IPS-18a (cell line): ENCODE results near the gene CA10.

Source experiments
- H3K27ac ChIP-seq: one replicate; pipeline ENCODE4 v1.5.1; 2013; ENCODE audit warnings: low read length
- H3K27me3 ChIP-seq: one replicate; pipeline ENCODE4 v1.6.1; 2013; ENCODE audit warnings: mild to moderate bottlenecking, low read length; ENCODE audit not compliant: control insufficient read depth, insufficient read depth
- H3K36me3 ChIP-seq: one replicate; pipeline ENCODE4 v1.6.1; 2013; ENCODE audit warnings: low read depth, low read length; ENCODE audit not compliant: control insufficient read depth
- H3K4me1 ChIP-seq: one replicate; pipeline ENCODE4 v1.6.1; 2013; ENCODE audit warnings: low read depth, low read length; ENCODE audit not compliant: control insufficient read depth
- H3K4me3 ChIP-seq: one replicate; pipeline ENCODE4 v1.5.1; 2013; ENCODE audit warnings: low read length
- H3K9ac ChIP-seq: one replicate; pipeline ENCODE4 v1.6.1; 2013; ENCODE audit warnings: mild to moderate bottlenecking, low read length, moderate library complexity
- H3K9me3 ChIP-seq: one replicate; pipeline ENCODE4 v1.6.1; 2013; ENCODE audit warnings: low read depth, low read length; ENCODE audit not compliant: control insufficient read depth

Gene CA10

GRCh38 chr17:51706093-51706492 is 452.4 kb downstream of the CA10 start:
- no peak overlapping the region for H3K27ac ChIP-seq
- no peak overlapping the region for H3K4me3 ChIP-seq
- H3K9me3 ChIP-seq, result no peaks in the 10 kb centered on the region
- no peaks in the 10 kb centered on the region for H3K4me1 ChIP-seq
- H3K36me3 ChIP-seq, result no peaks in the 10 kb centered on the region
- H3K9ac ChIP-seq, result no peak overlapping the region
- H3K27me3 ChIP-seq, result no peaks in the 10 kb centered on the region

- Histone ChIP-seq H3K9ac (no peak overlapping the region), H3K27me3 (no peaks in the 10 kb centered on the region), H3K4me1 (no peaks in the 10 kb centered on the region), H3K27ac (no peak overlapping the region), H3K36me3 (no peaks in the 10 kb centered on the region), H3K9me3 (no peaks in the 10 kb centered on the region), H3K4me3 (no peak overlapping the region)
Observed at GRCh38 chr17:51703361-51704341, 454.9 kb downstream of the CA10 start.

GRCh38 chr17:51702963-51703360 is 455.6 kb downstream of the CA10 start:
- H3K9ac ChIP-seq, result no peak overlapping the region
- no peaks in the 10 kb centered on the region for H3K4me1 ChIP-seq
- H3K4me3 ChIP-seq, result no peak overlapping the region
- H3K36me3 ChIP-seq, result no peaks in the 10 kb centered on the region
- no peaks in the 10 kb centered on the region for H3K9me3 ChIP-seq
- no peaks in the 10 kb centered on the region for H3K27me3 ChIP-seq
- no peak overlapping the region for H3K27ac ChIP-seq

GRCh38 chr17:51701501-51701900 is 457.0 kb downstream of the CA10 start:
- no peaks in the 10 kb centered on the region for H3K4me1 ChIP-seq
- no peak overlapping the region for H3K9ac ChIP-seq
- H3K36me3 ChIP-seq, result no peaks in the 10 kb centered on the region
- no peaks in the 10 kb centered on the region for H3K9me3 ChIP-seq
- H3K27me3 ChIP-seq, result no peaks in the 10 kb centered on the region
- no peak overlapping the region for H3K27ac ChIP-seq
- no peak overlapping the region for H3K4me3 ChIP-seq

- H3K27me3 ChIP-seq, result no peaks in the 10 kb centered on the region
- no peaks in the 10 kb centered on the region for H3K9me3 ChIP-seq
- H3K4me1 ChIP-seq, result no peaks in the 10 kb centered on the region
- H3K27ac ChIP-seq, result no peak overlapping the region
- H3K36me3 ChIP-seq, result no peaks in the 10 kb centered on the region
- no peak overlapping the region for H3K4me3 ChIP-seq
- no peak overlapping the region for H3K9ac ChIP-seq
Observed at GRCh38 chr17:51700011-51700760, 458.3 kb downstream of the CA10 start.

- no peaks in the 10 kb centered on the region for H3K36me3 ChIP-seq
- no peak overlapping the region for H3K4me3 ChIP-seq
- H3K9me3 ChIP-seq, result no peaks in the 10 kb centered on the region
- no peak overlapping the region for H3K9ac ChIP-seq
- H3K27me3 ChIP-seq, result no peaks in the 10 kb centered on the region
- H3K27ac ChIP-seq, result no peak overlapping the region
- no peaks in the 10 kb centered on the region for H3K4me1 ChIP-seq
Observed at GRCh38 chr17:51699303-51699702, 459.2 kb downstream of the CA10 start.

- H3K9me3 ChIP-seq, result no peaks in the 10 kb centered on the region
- H3K27me3 ChIP-seq, result no peaks in the 10 kb centered on the region
- no peaks in the 10 kb centered on the region for H3K4me1 ChIP-seq
- H3K9ac ChIP-seq, result no peak overlapping the region
- no peak overlapping the region for H3K4me3 ChIP-seq
- no peaks in the 10 kb centered on the region for H3K36me3 ChIP-seq
- no peak overlapping the region for H3K27ac ChIP-seq
Observed at GRCh38 chr17:51692917-51693316, 465.6 kb downstream of the CA10 start.

- Histone ChIP-seq H3K4me3 (no peak overlapping the region), H3K36me3 (no peaks in the 10 kb centered on the region), H3K27me3 (no peaks in the 10 kb centered on the region), H3K4me1 (peaks cover 11% of the 10 kb centered on the region), H3K9me3 (no peaks in the 10 kb centered on the region), H3K9ac (no peak overlapping the region), H3K27ac (no peak overlapping the region)
Observed at GRCh38 chr17:51687887-51688286, 470.6 kb downstream of the CA10 start.

GRCh38 chr17:51685287-51685909 is 473.1 kb downstream of the CA10 start:
- Histone ChIP-seq H3K36me3 (no peaks in the 10 kb centered on the region), H3K9me3 (no peaks in the 10 kb centered on the region), H3K9ac (no peak overlapping the region), H3K27ac (no peak overlapping the region), H3K4me3 (no peak overlapping the region), H3K4me1 (peaks cover 11% of the 10 kb centered on the region), H3K27me3 (no peaks in the 10 kb centered on the region)

- Histone ChIP-seq H3K4me1 (peaks cover 11% of the 10 kb centered on the region), H3K4me3 (no peak overlapping the region), H3K27ac (no peak overlapping the region), H3K9me3 (no peaks in the 10 kb centered on the region), H3K36me3 (no peaks in the 10 kb centered on the region), H3K9ac (no peak overlapping the region), H3K27me3 (no peaks in the 10 kb centered on the region)
Observed at GRCh38 chr17:51684214-51684613, 474.3 kb downstream of the CA10 start.

GRCh38 chr17:51683291-51683690 is 475.2 kb downstream of the CA10 start:
- H3K36me3 ChIP-seq, result no peaks in the 10 kb centered on the region
- H3K27me3 ChIP-seq, result no peaks in the 10 kb centered on the region
- H3K4me1 ChIP-seq, result peaks cover 11% of the 10 kb centered on the region
- H3K9me3 ChIP-seq, result no peaks in the 10 kb centered on the region
- no peak overlapping the region for H3K9ac ChIP-seq
- no peak overlapping the region for H3K27ac ChIP-seq
- no peak overlapping the region for H3K4me3 ChIP-seq
